PC-9 (cell line): ENCODE data around the gene UBN1. TPM values are rescaled to one million over a fixed set of nuclear protein-coding genes. Genes with fewer than 3 reads are reported as not detected.

Source experiments
- BruUV-seq: library from RNA; stranded (reverse); fragments of 400-500 nt; replicated peaks from 2 replicates; lab custom pipeline; 2021; lab: Mats Ljungman, UMichigan
- CTCF ChIA-PET: fragments of 300-600 bp; sonication (Branson Sonifier 250); formaldehyde crosslinking; loops from one replicate; lab custom pipeline; 2022; ENCODE audit warnings: antibody characterized with exemption; lab: Charles Lee
- POLR2A ChIA-PET: fragments of 300-600 bp; sonication (Branson Sonifier 250); formaldehyde crosslinking; loops from one replicate; lab custom pipeline; 2022; ENCODE audit warnings: antibody characterized with exemption; ENCODE audit not compliant: unreplicated experiment; lab: Charles Lee
- DNase-seq, 2 experiments: peaks; one replicate each; pipeline versions ENCODE4 v3.0.0 to v3.0.0-alpha.2; 2015 to 2022; ENCODE audit warnings: mixed read lengths in 1 of 2
- H2AFZ ChIP-seq: fragments of 200-600 bp; sonication (generic); 2 replicates; pipeline ENCODE4 v1.8.1; 2017; ENCODE audit warnings: antibody characterized with exemption
- H3F3A ChIP-seq: fragments of 200-600 bp; sonication (generic); 2 replicates; pipeline ENCODE4 v1.8.1; 2017; ENCODE audit warnings: antibody characterized with exemption, mild to moderate bottlenecking, low read depth; ENCODE audit not compliant: insufficient read depth
- H3K27ac ChIP-seq: fragments of 200-600 bp; sonication (generic); 2 replicates; pipeline ENCODE4 v1.6.1; 2016; ENCODE audit warnings: mixed run types
- H3K27me3 ChIP-seq: fragments of 200-600 bp; sonication (generic); 2 replicates; pipeline ENCODE4 v1.6.1; 2016; ENCODE audit warnings: low read depth, mixed run types; ENCODE audit not compliant: insufficient read depth
- H3K36me3 ChIP-seq: fragments of 200-600 bp; sonication (generic); 2 replicates; pipeline ENCODE4 v1.6.1; 2016; ENCODE audit warnings: low read depth, mixed run types
- H3K4me1 ChIP-seq: fragments of 200-600 bp; sonication (generic); replicated peaks from 2 replicates; pipeline ENCODE4 v1.6.1; 2016; ENCODE audit warnings: mixed run types; ENCODE audit not compliant: insufficient read depth
- H3K4me2 ChIP-seq: fragments of 200-600 bp; sonication (generic); 2 replicates; pipeline ENCODE4 v1.6.1; 2017; ENCODE audit warnings: mixed run types
- H3K4me3 ChIP-seq: fragments of 200-600 bp; sonication (generic); 2 replicates; pipeline ENCODE4 v1.6.1; 2016; ENCODE audit warnings: mixed run types
- H3K79me2 ChIP-seq: fragments of 200-600 bp; sonication (generic); 2 replicates; pipeline ENCODE4 v1.6.1; 2017; ENCODE audit warnings: low read depth, mixed run types
- H3K9me2 ChIP-seq: fragments of 200-600 bp; sonication (generic); 2 replicates; pipeline ENCODE4 v1.8.1; 2017; ENCODE audit warnings: mild to moderate bottlenecking; ENCODE audit not compliant: insufficient read depth
- H3K9me3 ChIP-seq: fragments of 200-600 bp; sonication (generic); 2 replicates; pipeline ENCODE4 v1.8.1; 2016; ENCODE audit warnings: low read depth; ENCODE audit not compliant: insufficient read depth
- H4K20me1 ChIP-seq: fragments of 200-600 bp; sonication (generic); 2 replicates; pipeline ENCODE4 v1.8.1; 2017; ENCODE audit not compliant: insufficient read depth
- EZH2 ChIP-seq: fragments of 200-600 bp; sonication (generic); IDR thresholded peaks from 2 replicates; pipeline ENCODE4 v1.8.0; 2017; ENCODE audit warnings: antibody characterized with exemption, low read depth
- intact Hi-C: fragments of 100-400 bp; cut with micrococcal nuclease; formaldehyde crosslinking; loops from one replicate; pipeline ENCODE4 v1.10.0; 2022; ENCODE audit not compliant: unreplicated experiment
- total RNA-seq: library from RNA; stranded (reverse); gene quantifications from 2 replicates; pipeline ENCODE4 v1.2.3, GENCODE V29; 2021
- TF ChIP-seq, protein P1 (sequence below): fragments of 200-600 bp; sonication (generic); conservative IDR thresholded peaks from 2 replicates; pipeline ENCODE4 v1.6.1; 2017; ENCODE audit warnings: mixed run types, antibody characterized with exemption, mild to moderate bottlenecking, moderate library complexity

UBN1 gene
- total RNA-seq, 1 experiment from 2014 or later, result 44.1 TPM

DNA sequence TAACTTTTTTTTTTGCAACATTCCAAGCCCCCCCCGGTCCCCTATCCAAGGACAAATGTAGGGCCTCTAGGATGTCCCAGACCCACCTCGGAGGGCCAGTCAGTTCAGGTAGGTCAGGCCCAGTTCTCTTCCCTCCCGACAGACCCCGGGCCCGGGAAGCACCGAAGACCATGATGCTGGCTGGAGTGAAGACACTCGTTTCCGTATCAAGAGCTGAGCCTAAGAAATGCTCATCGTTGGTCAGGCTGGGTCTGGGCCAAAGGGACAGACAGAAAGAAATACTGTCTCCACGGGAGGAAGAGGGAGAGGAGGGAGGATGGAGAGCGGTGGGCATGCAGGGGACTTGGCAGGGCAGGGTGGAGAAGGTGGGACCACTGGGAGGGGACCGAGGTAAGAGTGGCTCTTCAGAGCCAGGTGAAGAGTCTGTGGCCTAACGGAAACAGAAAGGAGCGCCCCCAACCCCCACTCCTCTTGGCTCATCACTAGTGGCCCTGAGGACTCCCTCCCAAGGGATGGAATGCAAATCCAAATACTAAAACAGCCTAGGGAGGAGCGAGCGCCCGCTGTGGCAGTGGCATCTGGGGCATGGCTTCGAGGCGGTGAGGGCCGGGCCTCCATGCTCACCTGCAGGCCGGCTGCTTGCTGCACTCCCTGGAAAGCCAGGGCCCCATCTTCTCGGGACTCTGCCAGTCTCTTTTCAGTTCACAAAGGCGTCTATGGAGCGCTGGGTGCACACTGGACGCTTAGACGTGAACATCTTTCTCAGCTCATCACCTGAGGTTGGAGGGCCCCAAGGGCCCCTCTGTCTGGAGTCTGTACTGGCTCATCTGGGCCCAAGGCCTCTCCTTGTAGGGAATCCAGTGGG is 43.2 kb upstream of the UBN1 start:
- no peaks in the 10 kb centered on the region for H3K27me3 ChIP-seq
- H3K9me2 ChIP-seq, result no peaks in the 10 kb centered on the region
- no peak overlapping the region; the same call in 1 of the 2 replicates for H3K4me3 ChIP-seq
- peak overlapping the region; percentile 96; the same call in 1 of the 2 replicates for H3K4me2 ChIP-seq
- no peaks in the 10 kb centered on the region for H4K20me1 ChIP-seq
- TF ChIP-seq, protein P1, sequence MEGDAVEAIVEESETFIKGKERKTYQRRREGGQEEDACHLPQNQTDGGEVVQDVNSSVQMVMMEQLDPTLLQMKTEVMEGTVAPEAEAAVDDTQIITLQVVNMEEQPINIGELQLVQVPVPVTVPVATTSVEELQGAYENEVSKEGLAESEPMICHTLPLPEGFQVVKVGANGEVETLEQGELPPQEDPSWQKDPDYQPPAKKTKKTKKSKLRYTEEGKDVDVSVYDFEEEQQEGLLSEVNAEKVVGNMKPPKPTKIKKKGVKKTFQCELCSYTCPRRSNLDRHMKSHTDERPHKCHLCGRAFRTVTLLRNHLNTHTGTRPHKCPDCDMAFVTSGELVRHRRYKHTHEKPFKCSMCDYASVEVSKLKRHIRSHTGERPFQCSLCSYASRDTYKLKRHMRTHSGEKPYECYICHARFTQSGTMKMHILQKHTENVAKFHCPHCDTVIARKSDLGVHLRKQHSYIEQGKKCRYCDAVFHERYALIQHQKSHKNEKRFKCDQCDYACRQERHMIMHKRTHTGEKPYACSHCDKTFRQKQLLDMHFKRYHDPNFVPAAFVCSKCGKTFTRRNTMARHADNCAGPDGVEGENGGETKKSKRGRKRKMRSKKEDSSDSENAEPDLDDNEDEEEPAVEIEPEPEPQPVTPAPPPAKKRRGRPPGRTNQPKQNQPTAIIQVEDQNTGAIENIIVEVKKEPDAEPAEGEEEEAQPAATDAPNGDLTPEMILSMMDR, result no peak
- TF ChIP-seq EZH2, result no peak
- CTCF ChIA-PET, result no interaction called here
- H3K79me2 ChIP-seq, result no peaks in the 10 kb centered on the region
- H3K27ac ChIP-seq, result no peak overlapping the region
- peaks cover 35% of the 10 kb centered on the region for H3F3A ChIP-seq
- no TSS peak for BruUV-seq
- POLR2A ChIA-PET, result interaction anchor here (0.6 kb wide), 1 partner anchor 494 kb away, joined by 3 read pairs; no protein-coding TSS in a partner anchor
- H2AFZ ChIP-seq, result no peak overlapping the region
- intact Hi-C loops, result loop anchor here (2.0 kb wide), 1 partner anchor 153 kb away; no protein-coding TSS in a partner anchor
- no peaks in the 10 kb centered on the region for H3K9me3 ChIP-seq
- peaks cover 4% of the 10 kb centered on the region for H3K36me3 ChIP-seq
- H3K4me1 ChIP-seq, result peaks cover 14% of the 10 kb centered on the region
- no peak for DNase-seq

DNA sequence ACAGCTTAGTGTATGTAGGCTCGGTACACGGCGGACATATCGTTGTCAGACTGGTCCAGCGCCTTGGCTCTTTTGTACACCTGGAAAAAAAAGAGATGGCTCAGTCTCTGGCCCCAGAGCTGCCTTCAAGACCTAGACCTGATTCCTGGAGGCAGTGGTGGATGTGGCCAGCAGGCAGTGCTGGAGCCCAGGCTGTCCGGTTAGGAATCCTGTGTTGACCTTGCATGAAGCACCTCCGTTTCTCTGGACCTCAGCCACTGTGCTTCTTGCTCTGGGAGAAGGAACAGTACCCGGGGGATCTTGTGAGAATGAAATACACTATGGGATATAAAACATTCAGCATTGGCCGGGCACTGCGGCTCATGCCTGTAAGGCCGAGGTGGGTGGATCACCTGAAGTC is 42.0 kb upstream of the UBN1 start:
- Histone ChIP-seq H4K20me1 (no peaks in the 10 kb centered on the region; the same call in 1 of the 2 replicates), H3K4me3 (no peak overlapping the region), H3K4me2 (no peak overlapping the region), H3K9me3 (no peaks in the 10 kb centered on the region), H3K36me3 (peaks cover 4% of the 10 kb centered on the region; the same call in 1 of the 2 replicates), H3K9me2 (no peaks in the 10 kb centered on the region), H3K4me1 (peaks cover 14% of the 10 kb centered on the region), H2AFZ (no peak overlapping the region), H3K27me3 (no peaks in the 10 kb centered on the region), H3K27ac (no peak overlapping the region), H3K79me2 (no peaks in the 10 kb centered on the region), H3F3A (peaks cover 35% of the 10 kb centered on the region)
- DNase-seq, result no peak
- TF ChIP-seq, protein P1, result no peak
- no peak for TF ChIP-seq EZH2
- intact Hi-C loops, result no loop called here
- ChIA-PET POLR2A (no interaction called here), CTCF (interaction anchor here (0.5 kb wide), 1 partner anchor 152 kb away, joined by 8 read pairs; no protein-coding TSS in a partner anchor)
- BruUV-seq, result no TSS peak

DNA sequence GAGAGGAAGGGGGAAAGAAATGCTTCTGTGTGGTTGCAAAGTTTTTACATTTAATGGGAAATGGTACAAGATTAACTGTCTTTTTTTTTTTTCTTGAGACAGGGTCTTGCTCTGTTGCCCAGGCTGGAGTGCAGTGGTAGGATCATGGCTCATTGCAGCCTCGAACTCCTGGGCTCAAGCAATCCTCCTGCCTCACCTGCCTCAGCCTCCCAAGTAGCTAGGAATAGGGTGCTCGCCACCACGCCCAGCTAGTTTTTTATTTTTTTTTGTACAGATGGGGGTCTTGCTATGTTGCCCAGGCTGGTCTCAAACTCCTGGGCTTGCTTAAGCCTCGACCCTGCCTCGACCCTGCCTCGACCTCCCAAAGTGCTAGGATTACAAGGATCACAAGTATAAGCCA is 41.0 kb upstream of the UBN1 start:
- Histone ChIP-seq H3K79me2 (no peaks in the 10 kb centered on the region), H3K4me2 (no peak overlapping the region), H3K4me1 (peaks cover 12% of the 10 kb centered on the region), H3K4me3 (no peak overlapping the region), H3K9me3 (no peaks in the 10 kb centered on the region), H3F3A (peaks cover 36% of the 10 kb centered on the region), H3K36me3 (peaks cover 4% of the 10 kb centered on the region; the same call in 1 of the 2 replicates), H3K9me2 (no peaks in the 10 kb centered on the region), H4K20me1 (no peaks in the 10 kb centered on the region; the same call in 1 of the 2 replicates), H3K27me3 (no peaks in the 10 kb centered on the region), H2AFZ (no peak overlapping the region), H3K27ac (no peak overlapping the region)
- intact Hi-C loops, result no loop called here
- no TSS peak for BruUV-seq
- ChIA-PET CTCF (no interaction called here), POLR2A (no interaction called here)
- TF ChIP-seq, protein P1, result no peak
- TF ChIP-seq EZH2, result no peak
- no peak for DNase-seq
